Keratinocyte (primary cell): ENCODE measurements around the gene ZFYVE21. TPM values are rescaled to one million over a fixed set of nuclear protein-coding genes. Genes with fewer than 3 reads are reported as not detected.

ENCODE experiments used
- DNase-seq: peaks from one replicate; pipeline ENCODE4 v3.0.0-alpha.2; 2011; ENCODE audit warnings: low read depth, missing footprints, low spot score
- FAIRE-seq: peaks from 2 replicates; lab custom pipeline; 2011; peaks lifted over from hg19 to GRCh38; lab: Jason Lieb, UNC
- H2AFZ ChIP-seq: 2 replicates; pipeline ENCODE4 v1.6.0; 2012; ENCODE audit warnings: low read length, control low read depth, inconsistent platforms; ENCODE audit not compliant: control insufficient read depth
- H3K27ac ChIP-seq: 2 replicates; pipeline ENCODE4 v1.5.1; 2011; ENCODE audit warnings: low read length; ENCODE audit not compliant: control insufficient read depth, insufficient read depth
- H3K27me3 ChIP-seq: 3 replicates; pipeline ENCODE4 v1.6.0; 2011; ENCODE audit warnings: low read length; ENCODE audit not compliant: control insufficient read depth, insufficient read depth; ENCODE audit errors: extremely low read depth
- H3K36me3 ChIP-seq, 2 experiments: 2 replicates in 1 of 2; 3 replicates in 1 of 2; pipeline ENCODE4 v1.5.1; 2011; ENCODE audit warnings: low read length in 2 of 2, mild to moderate bottlenecking in 1 of 2; ENCODE audit not compliant: control insufficient read depth in 2 of 2, insufficient read depth in 2 of 2; ENCODE audit errors: extremely low read depth in 1 of 2
- H3K4me1 ChIP-seq: 3 replicates; pipeline ENCODE4 v1.5.1; 2011; ENCODE audit warnings: low read length; ENCODE audit not compliant: control insufficient read depth, insufficient read depth; ENCODE audit errors: extremely low read depth
- H3K4me2 ChIP-seq: 3 replicates; pipeline ENCODE4 v1.6.0; 2011; ENCODE audit warnings: low read depth, low read length; ENCODE audit not compliant: control insufficient read depth, insufficient read depth; ENCODE audit errors: extremely low read depth
- H3K4me3 ChIP-seq, 3 experiments: fragments of 200-600 bp in 1 of 3; sonication (generic) in 1 of 3; 2 replicates in 2 of 3; 3 replicates in 1 of 3; pipeline ENCODE4 v1.5.1; 2011 to 2016; ENCODE audit warnings: low read length in 3 of 3, mild to moderate bottlenecking in 3 of 3, control low read depth in 2 of 3, inconsistent platforms in 1 of 3, low read depth in 1 of 3, mixed read lengths in 1 of 3, mixed run types in 1 of 3, moderate library complexity in 1 of 3; ENCODE audit not compliant: control insufficient read depth in 2 of 3, insufficient read depth in 2 of 3; ENCODE audit errors: extremely low read depth in 1 of 3
- H3K79me2 ChIP-seq: 2 replicates; pipeline ENCODE4 v1.6.0; 2012; ENCODE audit warnings: low read length; ENCODE audit not compliant: control insufficient read depth, insufficient read depth
- H3K9ac ChIP-seq: 3 replicates; pipeline ENCODE4 v1.6.0; 2011; ENCODE audit warnings: low read length; ENCODE audit not compliant: control insufficient read depth, insufficient read depth; ENCODE audit errors: extremely low read depth
- H3K9me1 ChIP-seq: 3 replicates; pipeline ENCODE4 v1.6.0; 2011; ENCODE audit warnings: low read length; ENCODE audit not compliant: control insufficient read depth, insufficient read depth; ENCODE audit errors: extremely low read depth
- H3K9me3 ChIP-seq: 2 replicates; pipeline ENCODE4 v1.5.1; 2012; ENCODE audit warnings: low read depth, low read length; ENCODE audit not compliant: control insufficient read depth
- H4K20me1 ChIP-seq: 3 replicates; pipeline ENCODE4 v1.6.0; 2011; ENCODE audit warnings: low read length; ENCODE audit not compliant: control insufficient read depth, insufficient read depth; ENCODE audit errors: extremely low read depth
- CTCF ChIP-seq, 3 experiments: IDR thresholded peaks in 1 of 3; conservative IDR thresholded peaks in 1 of 3; optimal IDR thresholded peaks in 1 of 3; 2 replicates in 2 of 3; 3 replicates in 1 of 3; pipeline versions ENCODE3 to v1.5.1; 2011; ENCODE audit warnings: low read length in 3 of 3, mild to moderate bottlenecking in 3 of 3, moderate library complexity in 2 of 3, control low read depth in 1 of 3, inconsistent platforms in 1 of 3; ENCODE audit not compliant: insufficient read depth in 2 of 3; ENCODE audit errors: extremely low read depth in 1 of 3
- EZH2 ChIP-seq: IDR thresholded peaks from one replicate; pipeline ENCODE4 v1.6.1; 2012; ENCODE audit warnings: inconsistent platforms, mild to moderate bottlenecking, low read length, moderate library complexity
- dilution Hi-C: fragments of 300-500 bp; cut with MboI; formaldehyde crosslinking; loops from one replicate; pipeline ENCODE4 v1.7.0; 2020; ENCODE audit warnings: low sequenced_read_pairs; ENCODE audit not compliant: extremely low pct_ligation_motif_present
- polyA plus RNA-seq, 5 experiments: library from polyadenylated mRNA; depleted of rRNA in 3 of 5; stranded (reverse) in 3 of 5; stranded (forward) in 1 of 5; unstranded in 1 of 5; fragments of >200 nt; gene quantifications; 1 replicate in 1 of 5; 2 replicates in 3 of 5; 3 replicates in 1 of 5; pipeline versions ENCODE4 v1.2.1 to v1.2.3, GENCODE V29; 2011 to 2012; ENCODE audit warnings: missing spikeins in 2 of 5, low read depth in 1 of 5, low replicate concordance in 1 of 5

The ZFYVE21 gene
- polyA plus RNA-seq, 1 donor (not counting 4 experiments of a cell fraction or from before 2014, with no cell fraction given): 116 TPM

GRCh38 chr14:103671911-103672310, 43.7 kb upstream of the ZFYVE21 start:
- FAIRE-seq: no peak
- no peak overlapping the region for H2AFZ ChIP-seq
- TF ChIP-seq CTCF (optimal IDR thresholded peaks at IDR 0.05 in 1 of 3, IDR thresholded peaks at IDR 0.05 in 1 of 3, conservative IDR thresholded peaks at IDR 0.05 in 1 of 3; ENCODE audit: extremely low read depth in 1 of 3, insufficient read depth in 2 of 3, low read length in 3 of 3) (no peak), EZH2 (no peak)
- H3K27ac ChIP-seq: no peak overlapping the region
- H3K9me3 ChIP-seq: no peaks in the 10 kb centered on the region
- H3K4me1 ChIP-seq: no peaks in the 10 kb centered on the region
- H4K20me1 ChIP-seq: peaks cover 2% of the 10 kb centered on the region
- H3K36me3 ChIP-seq: peaks cover 35 to 41% of the 10 kb centered on the region in 2 experiments
- DNase-seq: no peak
- H3K9me1 ChIP-seq: no peaks in the 10 kb centered on the region
- H3K79me2 ChIP-seq: peaks cover 14% of the 10 kb centered on the region
- H3K27me3 ChIP-seq: no peaks in the 10 kb centered on the region
- dilution Hi-C loops: no loop called here
- H3K9ac ChIP-seq: no peak overlapping the region
- H3K4me3 ChIP-seq: no peak overlapping the region
- no peak overlapping the region for H3K4me2 ChIP-seq

DNA sequence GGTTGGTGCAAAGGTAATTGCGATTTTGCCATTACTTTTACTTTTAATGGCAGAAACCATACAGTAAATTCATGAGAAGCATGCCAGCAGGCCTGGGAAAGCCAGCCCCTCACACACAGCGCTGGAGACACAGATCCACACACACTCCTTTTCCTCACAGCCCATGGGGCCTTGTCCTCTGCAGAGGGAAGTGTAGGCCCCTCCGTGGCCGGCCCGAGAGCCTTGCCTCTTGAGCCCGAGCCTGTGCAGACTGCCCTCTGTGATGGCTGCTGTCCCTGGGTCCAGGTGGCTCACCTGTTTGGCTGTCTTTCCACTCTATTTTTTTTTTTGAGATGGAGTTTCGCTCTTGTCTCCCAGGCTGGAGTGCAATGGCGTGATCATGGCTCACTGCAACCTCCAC, 39.7 kb upstream of the ZFYVE21 start:
- dilution Hi-C loops: no loop called here
- peaks cover 44 to 53% of the 10 kb centered on the region in 2 experiments for H3K36me3 ChIP-seq
- no peak overlapping the region for H3K9ac ChIP-seq
- H3K9me1 ChIP-seq: no peaks in the 10 kb centered on the region
- H3K79me2 ChIP-seq: no peaks in the 10 kb centered on the region
- DNase-seq: no peak
- TF ChIP-seq CTCF (optimal IDR thresholded peaks at IDR 0.05 in 1 of 3, IDR thresholded peaks at IDR 0.05 in 1 of 3, conservative IDR thresholded peaks at IDR 0.05 in 1 of 3; ENCODE audit: extremely low read depth in 1 of 3, insufficient read depth in 2 of 3, low read length in 3 of 3) (no peak), EZH2 (no peak)
- H3K27me3 ChIP-seq: no peaks in the 10 kb centered on the region
- FAIRE-seq: no peak
- peaks cover 2% of the 10 kb centered on the region for H4K20me1 ChIP-seq
- H3K4me3 ChIP-seq: no peak overlapping the region
- H3K27ac ChIP-seq: no peak overlapping the region
- H3K4me1 ChIP-seq: no peaks in the 10 kb centered on the region
- no peak overlapping the region for H2AFZ ChIP-seq
- H3K9me3 ChIP-seq: no peaks in the 10 kb centered on the region
- no peak overlapping the region for H3K4me2 ChIP-seq
